HG02870 (cell line): ENCODE results near the gene ZNF718.
"Not testable (repeated sequence)": the region's sequence is repeated elsewhere in the genome, so short reads cannot be mapped to it uniquely, and the experiment has no call there.

ENCODE experiments used
- ATAC-seq: cut with Tn5 transposase; IDR thresholded peaks from one replicate; pipeline ENCODE4 v1.9.1; 2021; ENCODE audit warnings: mild to moderate bottlenecking, moderate library complexity; ENCODE audit not compliant: unreplicated experiment

The ZNF718 gene

GRCh38 chr4:124275-125081, at the start of gene ZNF718:
TSS of gene ZNF718 (plus strand) at chr4:124501. CDS start at chr4:124671, 170 bp downstream.
- ATAC-seq = no peak

- ATAC-seq = no peak
Measured at GRCh38 chr4:85951-86350, 38.4 kb upstream of the ZNF718 start.

GRCh38 chr4:86559-87324, 37.6 kb upstream of the ZNF718 start:
- ATAC-seq = not testable (repeated sequence)

GRCh38 chr4:98386-98785, 25.9 kb upstream of the ZNF718 start:
- ATAC-seq = no peak

GRCh38 chr4:99863-100262, 24.4 kb upstream of the ZNF718 start:
- ATAC-seq = no peak

GRCh38 chr4:107083-107443, 17.2 kb upstream of the ZNF718 start:
- ATAC-seq = no peak

GRCh38 chr4:107444-108429, 16.6 kb upstream of the ZNF718 start:
- no peak for ATAC-seq

- ATAC-seq = no peak
Measured at GRCh38 chr4:112771-113170, 11.5 kb upstream of the ZNF718 start.

- ATAC-seq = no peak
Measured at GRCh38 chr4:113732-114131, 10.6 kb upstream of the ZNF718 start.

- no peak for ATAC-seq
Measured at GRCh38 chr4:114149-114548, 10.2 kb upstream of the ZNF718 start.

GRCh38 chr4:116499-116898, 7.8 kb upstream of the ZNF718 start:
- ATAC-seq = no peak

GRCh38 chr4:120616-121015, 3.7 kb upstream of the ZNF718 start:
- no peak for ATAC-seq

GRCh38 chr4:121408-122084, 2.8 kb upstream of the ZNF718 start:
- ATAC-seq = no peak

GRCh38 chr4:123922-124274, 403 bp upstream of the ZNF718 start:
- ATAC-seq = not testable (repeated sequence)

- ATAC-seq = no peak
Measured at GRCh38 chr4:125091-125771, 930 bp downstream of the ZNF718 start.

GRCh38 chr4:125833-126232, 1.5 kb downstream of the ZNF718 start:
- no peak for ATAC-seq

- no peak for ATAC-seq
Measured at GRCh38 chr4:132483-132882, 8.2 kb downstream of the ZNF718 start.

GRCh38 chr4:138935-139334, 14.6 kb downstream of the ZNF718 start:
- ATAC-seq = no peak

GRCh38 chr4:139691-140090, 15.4 kb downstream of the ZNF718 start:
- ATAC-seq = no peak

- no peak for ATAC-seq
Measured at GRCh38 chr4:146621-147020, 22.3 kb downstream of the ZNF718 start.
